Stimulated activated naive CD8-positive, alpha-beta T cell treated with anti-CD3 and anti-CD28 coated beads, Interleukin-15, amount 100 ng/mL, for 72 hours (primary cell): ENCODE measurements around the gene MBNL2.

ENCODE experiments used
- ATAC-seq: fragments of 150-1000 bp; cut with Tn5 transposase; 2 replicates; pipeline ENCODE4 v1.10.0; 2021; ENCODE audit warnings: mild to moderate bottlenecking, moderate library complexity
- DNase-seq, 2 donors: peaks; one replicate each; pipeline ENCODE4 v3.0.0; 2021 to 2022
- H3K27ac Mint-ChIP-seq, 2 donors: one replicate each; pipeline ENCODE4 v1.8.0; 2022; ENCODE audit warnings: mild to moderate bottlenecking in 2 of 2, mixed read lengths in 2 of 2, moderate library complexity in 2 of 2
- H3K27me3 Mint-ChIP-seq: one replicate; pipeline ENCODE4 v1.8.0; 2022; ENCODE audit warnings: mixed read lengths
- H3K4me1 Mint-ChIP-seq: one replicate; pipeline ENCODE4 v1.8.0; 2022; ENCODE audit warnings: mild to moderate bottlenecking, mixed read lengths
- H3K4me3 Mint-ChIP-seq, 2 donors: one replicate each; pipeline ENCODE4 v1.8.0; 2022; ENCODE audit warnings: mild to moderate bottlenecking in 2 of 2, mixed read lengths in 2 of 2, moderate library complexity in 1 of 2
- H3K9me3 Mint-ChIP-seq, 2 donors: one replicate each; pipeline ENCODE4 v1.8.0; 2022; ENCODE audit warnings: mixed read lengths in 2 of 2

MBNL2 gene

GRCh38 chr13:97433727-97434396, 211.7 kb downstream of the MBNL2 start, which contains the start of gene RAP2A:
RAP2A (plus strand) TSS chr13:97434169; CDS start chr13:97434471, 302 bp downstream.
- ATAC-seq (peak; percentile 72), DNase-seq (peak; percentile 90 to 92)
- H3K4me3 Mint-ChIP-seq = peak within 1 kb of the TSS; percentile 97 to 100
- no peaks in the 10 kb centered on the region for H3K27me3 Mint-ChIP-seq
- H3K27ac Mint-ChIP-seq = peak within 1 kb of the TSS; percentile 99 to 100
- peaks cover 27% of the 10 kb centered on the region for H3K4me1 Mint-ChIP-seq
- H3K9me3 Mint-ChIP-seq = no peaks in the 10 kb centered on the region

DNA sequence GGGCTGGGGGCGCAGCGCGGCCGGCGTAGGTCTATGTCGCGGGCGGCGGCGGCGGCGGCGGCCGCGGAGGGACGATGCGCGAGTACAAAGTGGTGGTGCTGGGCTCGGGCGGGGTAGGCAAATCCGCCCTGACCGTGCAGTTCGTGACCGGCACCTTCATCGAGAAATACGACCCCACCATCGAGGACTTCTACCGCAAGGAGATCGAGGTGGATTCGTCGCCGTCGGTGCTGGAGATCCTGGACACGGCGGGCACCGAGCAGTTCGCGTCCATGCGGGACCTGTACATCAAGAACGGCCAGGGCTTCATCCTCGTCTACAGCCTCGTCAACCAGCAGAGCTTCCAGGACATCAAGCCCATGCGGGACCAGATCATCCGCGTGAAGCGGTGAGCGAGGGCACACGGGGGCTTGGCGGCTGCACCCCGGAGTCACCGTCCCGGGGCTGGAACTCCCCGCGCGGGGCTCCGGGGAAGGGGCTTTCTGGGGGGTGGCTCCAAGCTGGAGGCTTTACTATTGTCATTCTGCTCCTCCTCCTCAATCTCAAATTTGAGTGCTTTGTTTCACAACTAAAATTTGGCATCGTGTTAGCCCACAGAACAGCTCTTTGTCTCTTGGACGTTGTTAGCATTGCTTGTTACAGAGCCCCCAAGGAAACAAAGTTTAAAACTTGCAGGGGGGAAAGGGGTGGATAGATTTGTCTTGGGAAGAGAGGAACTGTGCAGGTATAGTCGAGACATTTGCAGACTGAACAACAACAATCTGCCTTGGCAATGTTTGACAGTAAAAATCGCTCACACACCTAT, 212.5 kb downstream of the MBNL2 start:
- Mint-ChIP-seq H3K9me3 (no peaks in the 10 kb centered on the region), H3K4me3 (peak overlapping the region; percentile 79 to 93), H3K27me3 (no peaks in the 10 kb centered on the region), H3K27ac (peak overlapping the region; percentile 61 to 87), H3K4me1 (peaks cover 27% of the 10 kb centered on the region)
- ATAC-seq = peak; percentile 0
- peak; percentile 48 to 50 for DNase-seq

- Mint-ChIP-seq H3K4me3 (peak overlapping the region; percentile 79 to 93), H3K4me1 (peaks cover 27% of the 10 kb centered on the region), H3K27me3 (no peaks in the 10 kb centered on the region), H3K9me3 (no peaks in the 10 kb centered on the region), H3K27ac (peak overlapping the region in 1 of 2 donors; percentile 61)
- ATAC-seq (no peak), DNase-seq (no peak)
Observed at GRCh38 chr13:97435323-97435722, 213.2 kb downstream of the MBNL2 start.

DNA sequence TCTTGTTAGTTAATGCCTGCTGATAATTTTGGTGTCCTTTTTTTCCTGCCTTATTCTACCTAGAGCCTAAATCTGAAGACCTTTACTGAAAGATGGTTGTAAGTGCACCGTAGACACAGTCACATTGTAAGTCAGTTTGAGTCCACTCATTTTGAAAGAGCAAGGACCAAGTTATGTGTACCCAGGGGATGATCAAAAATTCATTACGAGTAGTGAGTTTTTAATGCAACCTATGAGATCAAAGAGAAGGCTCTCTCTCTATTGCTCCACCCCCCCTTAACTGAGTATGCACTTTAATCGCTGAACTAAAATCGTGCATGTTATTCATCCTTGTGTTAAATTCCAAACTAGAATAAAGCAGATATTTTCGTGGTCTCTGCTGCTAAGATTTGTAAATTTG, 213.7 kb downstream of the MBNL2 start:
- no peak for DNase-seq
- ATAC-seq = no peak

GRCh38 chr13:97436845-97437244, 214.7 kb downstream of the MBNL2 start:
- Mint-ChIP-seq H3K27me3 (no peaks in the 10 kb centered on the region), H3K9me3 (no peaks in the 10 kb centered on the region), H3K27ac (no peak overlapping the region), H3K4me3 (no peak overlapping the region), H3K4me1 (peaks cover 24% of the 10 kb centered on the region)
- no peak for DNase-seq
- ATAC-seq = no peak

More for the DNA sequence above, 213.7 kb downstream of the MBNL2 start:
- peak overlapping the region; percentile 73 to 93 for H3K4me3 Mint-ChIP-seq
- peak overlapping the region; percentile 36 to 78 for H3K27ac Mint-ChIP-seq
- H3K9me3 Mint-ChIP-seq = no peaks in the 10 kb centered on the region
- H3K27me3 Mint-ChIP-seq = no peaks in the 10 kb centered on the region
- peaks cover 27% of the 10 kb centered on the region for H3K4me1 Mint-ChIP-seq

- DNase-seq = no peak
- Mint-ChIP-seq H3K27ac (no peak overlapping the region), H3K4me3 (no peak overlapping the region), H3K9me3 (no peaks in the 10 kb centered on the region), H3K4me1 (peaks cover 20% of the 10 kb centered on the region), H3K27me3 (no peaks in the 10 kb centered on the region)
- no peak for ATAC-seq
Observed at GRCh38 chr13:97437729-97438128, 215.6 kb downstream of the MBNL2 start.

DNA sequence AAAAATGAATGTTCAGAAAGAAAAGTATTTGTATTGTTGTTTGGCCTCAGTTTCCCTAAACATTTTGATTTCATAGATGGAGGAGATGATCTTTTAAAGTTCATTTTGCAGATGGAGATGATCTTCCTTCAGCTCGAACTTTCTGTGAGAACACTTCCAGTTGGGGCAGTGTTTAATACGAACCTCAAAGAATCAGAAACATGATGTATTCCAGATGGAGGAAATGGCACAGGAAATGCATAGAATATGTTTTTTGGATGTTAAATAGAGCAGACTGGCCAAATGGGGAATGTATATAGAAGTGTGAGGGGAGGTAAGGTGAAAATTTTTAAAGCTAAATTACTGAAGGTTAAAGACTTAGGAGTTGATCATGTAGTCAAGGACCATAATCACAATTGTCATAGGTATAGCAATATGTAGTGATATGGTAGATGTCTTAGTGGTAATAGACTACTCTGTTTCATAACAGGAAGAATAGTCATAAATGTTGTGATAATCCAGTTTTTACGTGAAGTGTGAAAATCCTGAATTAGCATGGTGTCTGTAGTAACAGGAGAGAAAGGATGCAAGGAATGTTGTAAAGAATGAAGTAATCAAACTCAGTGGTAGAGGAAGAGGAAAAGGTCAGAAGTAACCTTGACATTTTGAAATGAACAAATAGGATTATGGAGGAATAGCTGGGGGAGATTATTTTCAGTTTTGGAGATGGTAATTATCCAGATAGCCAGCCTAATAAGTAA, 216.9 kb downstream of the MBNL2 start:
- Mint-ChIP-seq H3K9me3 (no peaks in the 10 kb centered on the region), H3K4me1 (peaks cover 20% of the 10 kb centered on the region), H3K27ac (no peak overlapping the region), H3K27me3 (no peaks in the 10 kb centered on the region), H3K4me3 (no peak overlapping the region)
- ATAC-seq (no peak), DNase-seq (no peak)

GRCh38 chr13:97440598-97441170, 218.6 kb downstream of the MBNL2 start:
- ATAC-seq = no peak
- DNase-seq = no peak
- Mint-ChIP-seq H3K27ac (no peak overlapping the region), H3K4me1 (peaks cover 17% of the 10 kb centered on the region), H3K27me3 (no peaks in the 10 kb centered on the region), H3K4me3 (no peak overlapping the region), H3K9me3 (no peaks in the 10 kb centered on the region)

GRCh38 chr13:97441368-97441767, 219.2 kb downstream of the MBNL2 start:
- H3K27ac Mint-ChIP-seq = no peak overlapping the region
- H3K27me3 Mint-ChIP-seq = no peaks in the 10 kb centered on the region
- H3K4me1 Mint-ChIP-seq = peaks cover 11% of the 10 kb centered on the region
- ATAC-seq (no peak), DNase-seq (no peak)
- H3K4me3 Mint-ChIP-seq = no peak overlapping the region
- H3K9me3 Mint-ChIP-seq = no peaks in the 10 kb centered on the region
